Ectodermal cell (in vitro differentiated cells): Measurements from ENCODE around the gene HMX1.

Source experiments
- H3K27ac ChIP-seq: 2 replicates; pipeline ENCODE4 v1.7.0; 2013; ENCODE audit warnings: mild to moderate bottlenecking, low read depth, low read length; ENCODE audit not compliant: insufficient read depth, poor library complexity, severe bottlenecking
- H3K27me3 ChIP-seq: 2 replicates; pipeline ENCODE4 v1.7.0; 2013; ENCODE audit warnings: mild to moderate bottlenecking, low read length; ENCODE audit not compliant: insufficient read depth, control insufficient read depth, poor library complexity, severe bottlenecking
- H3K36me3 ChIP-seq: one replicate; pipeline ENCODE4 v1.7.0; 2013; ENCODE audit warnings: low read length; ENCODE audit not compliant: control insufficient read depth, insufficient read depth
- H3K4me1 ChIP-seq: one replicate; pipeline ENCODE4 v1.7.0; 2013; ENCODE audit warnings: low read length; ENCODE audit not compliant: control insufficient read depth, insufficient read depth
- H3K4me3 ChIP-seq: 2 replicates; pipeline ENCODE4 v1.7.0; 2013; ENCODE audit warnings: low read depth, low read length, control low read depth; ENCODE audit not compliant: insufficient read depth
- H3K9me3 ChIP-seq: 2 replicates; pipeline ENCODE4 v1.7.0; 2013; ENCODE audit warnings: mild to moderate bottlenecking, low read length, moderate library complexity; ENCODE audit not compliant: control insufficient read depth
- WGBS, 2 experiments: methylation state at CpG; one replicate each; pipeline ENCODE4 v1.1.7; 2013; ENCODE audit warnings: missing lambda C conversion rate in 2 of 2; 5-methylcytosine and 5-hydroxymethylcytosine counted together

The HMX1 gene

DNA sequence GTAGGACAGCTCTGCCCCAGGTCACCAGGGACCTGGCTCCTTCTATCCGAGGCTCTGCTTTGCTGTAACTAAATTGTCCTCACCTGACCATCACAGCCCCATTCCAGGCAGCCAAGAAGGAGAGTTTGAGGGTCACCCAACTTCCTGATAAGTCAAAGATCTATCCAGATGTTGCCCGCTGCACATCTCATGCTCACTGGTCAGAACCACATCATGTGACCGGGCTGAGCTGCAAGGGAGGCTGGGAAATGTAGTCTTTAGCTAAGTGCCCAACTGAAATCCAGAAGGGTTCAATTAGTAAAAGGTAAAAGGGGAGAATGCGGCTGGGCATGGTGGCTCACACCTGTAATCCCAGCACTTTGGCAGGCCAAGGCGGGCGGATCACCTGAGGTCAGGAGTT, 18.4 kb downstream of the HMX1 start:
- WGBS, 2 experiments, result 90% methylated on average over 6 of the region's 6 CpGs
- Histone ChIP-seq H3K9me3 (no peaks in the 10 kb centered on the region), H3K27ac (no peak overlapping the region), H3K4me3 (no peak overlapping the region), H3K27me3 (peaks cover 58% of the 10 kb centered on the region), H3K36me3 (no peaks in the 10 kb centered on the region), H3K4me1 (peaks cover 11% of the 10 kb centered on the region)

DNA sequence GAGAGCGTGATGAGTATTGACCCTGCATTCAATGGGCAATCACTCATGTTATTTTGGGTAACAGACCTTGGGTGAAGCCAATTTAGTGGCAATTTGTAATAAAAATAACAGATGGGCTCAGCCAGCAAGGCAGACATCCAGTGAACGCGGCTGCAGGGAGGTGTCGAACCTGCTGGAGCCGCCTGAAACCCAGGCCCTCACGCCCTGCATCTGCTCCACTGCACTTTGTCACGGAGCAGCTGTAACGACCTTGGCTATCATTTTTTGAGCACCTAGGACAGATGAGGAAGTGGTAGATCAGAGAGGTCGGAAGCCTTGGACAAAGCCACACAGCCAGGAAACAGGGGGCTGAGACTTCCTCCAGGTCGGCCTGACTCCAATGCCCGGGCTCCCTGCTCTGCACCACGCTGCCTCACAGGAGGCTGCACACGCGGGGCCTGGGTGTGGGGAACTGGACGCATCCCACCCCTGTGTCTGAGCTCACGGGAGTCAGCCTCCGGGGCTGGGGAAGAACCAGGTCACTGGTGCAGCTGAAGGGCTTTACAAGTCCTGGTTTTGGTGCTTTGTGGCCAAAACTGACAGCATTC, 19.4 kb downstream of the HMX1 start:
- 92% methylated on average over 17 of the region's 17 CpGs for WGBS, 2 experiments
- Histone ChIP-seq H3K4me1 (peaks cover 10% of the 10 kb centered on the region), H3K4me3 (no peak overlapping the region), H3K27me3 (peaks cover 50% of the 10 kb centered on the region), H3K27ac (no peak overlapping the region), H3K36me3 (no peaks in the 10 kb centered on the region), H3K9me3 (no peaks in the 10 kb centered on the region)

DNA sequence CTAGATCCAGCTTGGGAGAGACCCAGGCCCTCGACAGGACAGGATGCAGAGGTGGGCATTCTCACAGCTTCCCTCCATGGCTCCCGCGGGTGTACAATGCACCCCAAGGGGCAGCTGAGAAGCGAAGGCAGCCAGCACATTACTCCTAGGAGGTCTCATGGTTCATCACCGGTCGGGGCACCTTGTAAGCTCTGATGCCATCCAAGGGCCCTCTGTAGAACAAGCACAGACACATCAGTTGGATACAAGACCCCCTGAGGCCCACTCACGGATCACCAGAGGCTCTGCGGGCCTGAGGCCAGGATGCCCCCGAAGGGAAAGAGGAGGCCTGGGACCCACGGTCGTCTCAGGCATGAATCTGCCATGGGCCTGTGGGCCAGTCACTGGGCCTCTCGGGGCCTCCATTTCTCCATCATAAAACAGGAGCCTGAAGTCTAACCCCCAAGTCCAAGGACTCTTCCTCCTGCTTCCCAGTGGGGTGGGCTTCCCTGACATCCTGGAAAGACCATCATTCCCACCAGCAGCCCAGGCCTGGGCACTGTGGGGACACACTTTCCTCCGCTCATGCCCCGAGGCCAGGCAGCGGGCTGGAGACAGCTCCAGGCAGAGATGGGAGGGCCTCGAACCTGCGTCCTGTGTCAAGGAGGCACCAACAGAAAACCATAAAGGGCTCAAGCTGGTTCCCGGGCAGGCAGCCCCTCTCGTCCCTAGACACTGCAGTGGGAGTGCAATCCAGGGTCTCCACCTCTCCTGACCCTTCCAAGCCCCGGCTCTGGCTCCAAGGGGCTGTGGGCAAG, 20.1 kb downstream of the HMX1 start:
- Histone ChIP-seq H3K9me3 (no peaks in the 10 kb centered on the region), H3K27ac (no peak overlapping the region), H3K27me3 (peaks cover 43% of the 10 kb centered on the region), H3K36me3 (no peaks in the 10 kb centered on the region), H3K4me1 (peaks cover 10% of the 10 kb centered on the region), H3K4me3 (no peak overlapping the region)
- WGBS, 2 experiments, result 90 to 93% methylated on average over 20 of the region's 20 CpGs

DNA sequence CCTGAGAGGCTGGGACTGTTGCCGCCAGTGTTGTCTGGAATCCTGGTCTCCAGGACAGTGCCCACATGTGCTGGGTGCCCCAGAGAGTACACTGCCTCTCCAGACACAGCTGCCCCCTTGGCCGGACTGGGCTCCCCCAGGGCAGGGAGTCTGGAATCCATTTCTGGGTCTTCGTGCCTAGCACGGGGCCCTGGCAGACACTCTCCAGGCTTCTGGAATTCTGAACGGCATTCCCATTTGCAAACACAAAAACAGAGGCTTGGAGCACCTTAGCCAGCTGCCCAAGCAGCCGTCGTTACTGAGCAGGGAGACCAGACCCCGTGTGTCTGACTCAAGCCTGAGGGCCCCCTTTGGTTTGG, 20.8 kb downstream of the HMX1 start:
- peaks cover 10% of the 10 kb centered on the region for H3K4me1 ChIP-seq
- 85 to 89% methylated on average over 8 of the region's 8 CpGs for WGBS, 2 experiments
- no peaks in the 10 kb centered on the region for H3K36me3 ChIP-seq
- H3K4me3 ChIP-seq, result no peak overlapping the region
- H3K27me3 ChIP-seq, result peaks cover 36% of the 10 kb centered on the region
- no peak overlapping the region for H3K27ac ChIP-seq
- H3K9me3 ChIP-seq, result no peaks in the 10 kb centered on the region

DNA sequence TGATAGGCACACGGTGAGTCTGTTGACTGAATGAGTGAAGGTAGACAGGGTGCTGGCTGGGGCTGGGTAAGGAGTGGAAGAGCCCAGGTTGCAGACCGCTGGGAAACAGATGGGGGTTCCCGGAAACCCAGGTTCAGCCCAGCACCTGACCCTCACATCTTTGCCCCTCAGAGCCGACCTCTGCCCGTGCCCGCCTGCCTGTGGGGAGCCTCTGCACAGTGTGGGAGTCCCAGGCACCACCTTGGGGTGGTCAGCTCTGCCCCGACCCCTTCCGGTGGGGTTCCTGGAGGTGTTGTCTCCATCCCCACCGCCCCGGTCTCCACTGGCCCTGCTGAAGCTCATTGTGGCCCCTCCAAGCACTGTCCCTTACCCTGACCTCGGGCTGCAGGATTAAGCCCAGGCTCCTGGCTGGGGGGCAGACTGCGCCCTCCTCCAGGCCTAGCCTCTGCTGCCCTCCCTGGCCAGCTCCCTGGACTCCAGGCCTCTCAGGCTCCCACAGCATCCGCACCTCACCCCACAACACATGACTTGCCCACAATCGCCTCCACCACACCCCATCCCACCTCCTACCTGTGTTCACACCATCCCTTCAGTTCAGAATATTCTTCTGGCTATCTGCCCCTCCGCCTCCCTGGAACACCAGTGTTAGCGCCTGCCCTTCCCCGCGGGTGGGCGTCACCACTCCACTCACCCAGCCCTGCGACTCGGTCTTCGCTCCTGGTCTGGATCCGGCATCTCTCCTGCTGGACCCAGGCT, 21.4 kb downstream of the HMX1 start:
- Histone ChIP-seq H3K4me3 (no peak overlapping the region), H3K27me3 (peaks cover 31% of the 10 kb centered on the region), H3K27ac (no peak overlapping the region), H3K36me3 (no peaks in the 10 kb centered on the region), H3K4me1 (peaks cover 8% of the 10 kb centered on the region), H3K9me3 (no peaks in the 10 kb centered on the region)
- WGBS, 2 experiments, result 90 to 91% methylated on average over 23 of the region's 23 CpGs

DNA sequence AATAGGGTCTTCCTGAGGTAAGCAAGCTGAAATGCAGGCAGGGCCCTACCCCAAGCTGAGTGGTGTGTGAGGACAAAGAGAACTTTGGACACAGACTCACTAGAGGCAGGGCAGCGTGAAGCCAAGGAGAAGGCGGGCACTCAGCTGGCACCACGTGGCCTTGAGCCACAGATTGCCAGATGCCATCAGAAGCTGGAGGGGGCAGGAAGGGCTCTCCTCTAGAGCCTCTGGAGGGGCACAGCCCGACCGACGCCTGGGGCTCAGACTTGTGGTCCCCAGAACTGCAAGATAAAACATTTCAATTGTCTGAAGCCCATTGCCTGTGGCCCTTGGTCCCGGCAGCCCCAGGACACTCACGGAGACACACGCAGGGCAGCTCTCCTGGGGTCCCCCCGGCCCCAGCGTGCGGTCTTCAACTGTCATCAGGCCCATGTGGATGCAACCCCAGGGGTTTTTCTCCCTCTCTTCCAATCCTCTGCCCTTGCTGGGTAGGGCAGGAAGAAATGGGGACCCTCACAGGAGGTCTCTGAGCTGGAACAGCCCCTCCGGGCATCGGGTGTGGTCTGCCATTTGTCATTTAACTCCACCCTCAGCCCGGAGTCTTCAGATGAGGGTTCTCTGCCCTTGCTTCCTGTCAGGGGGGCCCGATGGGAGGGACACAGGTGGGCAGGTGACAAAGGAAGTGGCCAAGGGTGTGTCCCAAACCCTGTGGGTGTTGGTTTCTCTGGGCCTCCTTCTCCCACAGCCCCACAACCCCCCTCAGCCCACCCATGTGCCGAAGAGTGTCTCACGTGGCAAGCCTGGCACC, 22.2 kb downstream of the HMX1 start:
- 83 to 87% methylated on average over 18 of the region's 18 CpGs for WGBS, 2 experiments
- Histone ChIP-seq H3K27ac (no peak overlapping the region), H3K36me3 (no peaks in the 10 kb centered on the region), H3K4me1 (peaks cover 5% of the 10 kb centered on the region), H3K27me3 (peaks cover 25% of the 10 kb centered on the region), H3K4me3 (no peak overlapping the region), H3K9me3 (no peaks in the 10 kb centered on the region)

DNA sequence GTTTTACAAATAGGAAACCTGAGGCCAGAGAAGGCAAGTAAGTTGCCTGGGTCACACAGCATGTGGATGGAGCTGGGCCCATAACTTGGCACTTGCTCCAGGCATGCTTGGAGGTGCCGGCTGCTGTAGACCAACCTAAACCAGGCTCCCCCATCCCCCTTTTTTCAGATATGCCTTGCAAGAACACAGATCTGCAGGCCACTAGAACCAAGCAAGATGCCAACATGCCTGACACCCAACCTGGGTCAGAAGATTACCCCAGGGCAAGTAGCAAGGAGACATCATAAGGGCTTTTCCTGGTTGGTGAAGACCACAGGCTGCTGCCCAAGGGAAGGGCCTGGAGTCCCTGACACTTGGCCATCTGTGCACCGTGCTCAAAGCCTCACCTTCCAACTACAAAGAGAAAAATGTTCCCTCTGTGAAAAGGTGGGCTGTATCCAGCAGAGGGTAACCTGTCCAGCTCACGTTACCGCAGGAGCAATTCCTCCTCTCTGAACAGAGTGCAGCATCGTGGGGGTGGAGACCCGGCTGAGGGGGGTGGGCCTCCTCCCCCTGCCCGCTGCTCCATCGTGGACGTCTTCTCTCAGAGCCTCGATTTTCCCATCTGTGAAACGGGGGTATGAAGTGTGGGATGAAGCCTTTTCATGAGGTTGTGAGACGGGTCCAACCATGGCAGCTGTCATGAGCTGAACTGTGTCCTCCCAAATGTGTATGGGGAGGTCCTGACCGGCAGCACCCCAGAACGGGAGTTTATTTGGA, 23.0 kb downstream of the HMX1 start:
- no peaks in the 10 kb centered on the region for H3K9me3 ChIP-seq
- H3K27me3 ChIP-seq, result peaks cover 17% of the 10 kb centered on the region

DNA sequence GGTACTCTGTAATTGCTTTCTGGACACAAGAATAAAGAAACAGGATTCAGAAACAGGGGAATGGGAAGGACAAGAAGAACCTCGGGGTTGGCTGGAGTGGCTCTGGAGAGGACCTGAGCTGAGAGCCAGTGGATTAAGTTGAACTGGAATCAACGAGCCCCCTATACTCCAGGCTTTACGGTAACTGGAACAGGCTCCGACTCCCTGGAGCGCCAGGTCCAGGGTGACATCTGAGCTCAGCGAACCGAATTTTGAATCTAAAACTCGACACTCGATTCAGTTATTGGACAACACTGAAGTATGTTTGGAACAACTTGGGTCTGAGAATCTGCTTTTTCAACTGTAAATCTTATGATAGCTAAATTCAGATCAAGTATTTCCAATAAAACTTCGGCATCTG, 23.9 kb downstream of the HMX1 start:
- peaks cover 4% of the 10 kb centered on the region for H3K4me1 ChIP-seq
- no peak overlapping the region for H3K27ac ChIP-seq
- H3K27me3 ChIP-seq, result peaks cover 13% of the 10 kb centered on the region
- H3K9me3 ChIP-seq, result no peaks in the 10 kb centered on the region
- no peak overlapping the region for H3K4me3 ChIP-seq
- H3K36me3 ChIP-seq, result no peaks in the 10 kb centered on the region
- 21% methylated on average over 10 of the region's 10 CpGs for whole genome bisulfite sequencing, 2 experiments

More for the DNA sequence above, 23.0 kb downstream of the HMX1 start:
- Histone ChIP-seq H3K4me1 (peaks cover 4% of the 10 kb centered on the region), H3K36me3 (no peaks in the 10 kb centered on the region), H3K4me3 (no peak overlapping the region), H3K27ac (no peak overlapping the region)
- WGBS, 2 experiments, result 84 to 86% methylated on average over 14 of the region's 14 CpGs

DNA sequence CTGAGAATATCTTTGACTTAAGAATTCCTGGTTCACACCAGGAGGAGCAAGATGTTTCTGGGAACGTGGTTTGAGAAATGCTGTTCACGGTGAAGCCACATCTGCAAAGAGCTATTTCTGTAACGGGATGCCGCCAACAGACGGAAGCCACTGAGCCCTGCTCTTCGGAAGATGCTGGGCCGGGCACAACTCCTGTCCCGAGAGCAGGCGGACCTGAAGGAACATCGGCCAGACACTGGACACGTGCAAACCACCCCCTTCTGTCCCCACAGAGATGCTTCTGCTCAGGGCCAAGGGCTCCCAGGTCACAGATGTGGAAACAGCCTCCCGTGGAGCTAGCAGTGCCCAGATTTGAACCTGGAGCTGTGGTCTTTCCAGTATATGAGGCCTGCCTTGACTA, 24.3 kb downstream of the HMX1 start:
- 89 to 92% methylated on average over 12 of the region's 12 CpGs for WGBS, 2 experiments
- Histone ChIP-seq H3K9me3 (no peaks in the 10 kb centered on the region), H3K27ac (no peak overlapping the region), H3K36me3 (no peaks in the 10 kb centered on the region), H3K4me3 (no peak overlapping the region), H3K27me3 (peaks cover 13% of the 10 kb centered on the region), H3K4me1 (peaks cover 4% of the 10 kb centered on the region)
